ENCODE results near the gene RBM33. TPM values are rescaled to one million over a fixed set of nuclear protein-coding genes. Genes with fewer than 3 reads are reported as not detected.

Gene RBM33
- total and polyA plus RNA-seq, 2 of the 4 experiments (the other 2 are of a cell fraction) = 7.3 to 10.8 TPM

DNA sequence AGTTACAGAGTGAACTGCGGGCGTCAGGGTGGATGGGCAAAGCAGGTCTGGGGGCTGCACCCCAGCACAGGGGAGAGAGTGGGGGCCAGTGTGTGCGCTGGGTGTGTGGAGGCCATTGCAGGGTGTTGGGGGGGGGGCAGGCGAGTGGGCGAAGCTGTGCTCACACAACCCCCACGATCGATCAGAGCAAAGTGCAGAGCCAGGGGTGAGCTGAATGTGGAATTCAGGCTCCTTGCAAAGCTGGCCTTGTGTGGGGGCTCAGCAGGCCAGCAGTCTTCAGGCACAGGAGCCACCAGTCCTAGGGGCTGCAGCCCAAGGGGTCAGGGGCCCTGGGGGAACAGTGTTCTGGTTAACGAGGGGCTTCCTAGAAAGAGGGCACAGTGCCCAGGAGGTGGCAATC lies 168.7 kb downstream of the RBM33 start (continued):
- TF ChIP-seq, protein P1, sequence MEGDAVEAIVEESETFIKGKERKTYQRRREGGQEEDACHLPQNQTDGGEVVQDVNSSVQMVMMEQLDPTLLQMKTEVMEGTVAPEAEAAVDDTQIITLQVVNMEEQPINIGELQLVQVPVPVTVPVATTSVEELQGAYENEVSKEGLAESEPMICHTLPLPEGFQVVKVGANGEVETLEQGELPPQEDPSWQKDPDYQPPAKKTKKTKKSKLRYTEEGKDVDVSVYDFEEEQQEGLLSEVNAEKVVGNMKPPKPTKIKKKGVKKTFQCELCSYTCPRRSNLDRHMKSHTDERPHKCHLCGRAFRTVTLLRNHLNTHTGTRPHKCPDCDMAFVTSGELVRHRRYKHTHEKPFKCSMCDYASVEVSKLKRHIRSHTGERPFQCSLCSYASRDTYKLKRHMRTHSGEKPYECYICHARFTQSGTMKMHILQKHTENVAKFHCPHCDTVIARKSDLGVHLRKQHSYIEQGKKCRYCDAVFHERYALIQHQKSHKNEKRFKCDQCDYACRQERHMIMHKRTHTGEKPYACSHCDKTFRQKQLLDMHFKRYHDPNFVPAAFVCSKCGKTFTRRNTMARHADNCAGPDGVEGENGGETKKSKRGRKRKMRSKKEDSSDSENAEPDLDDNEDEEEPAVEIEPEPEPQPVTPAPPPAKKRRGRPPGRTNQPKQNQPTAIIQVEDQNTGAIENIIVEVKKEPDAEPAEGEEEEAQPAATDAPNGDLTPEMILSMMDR (conservative IDR thresholded peaks at IDR 0.05; ENCODE audit: low read depth, low read length) = no peak
- TF ChIP-seq RFX5 (IDR thresholded peaks at IDR 0.05; ENCODE audit: low read depth, low read length) (no peak), CHD1 (IDR thresholded peaks at IDR 0.05; ENCODE audit: low read depth, low read length) (no peak), FOS (IDR thresholded peaks at IDR 0.05; ENCODE audit: low read depth, low read length) (no peak)
